Measurements from ENCODE around the gene ADRA2C.

GRCh38 chr4:3807822-3808496, 41.8 kb downstream of the ADRA2C start:
- TF ChIP-seq CTCF (conservative IDR thresholded peaks at IDR 0.05 in 1 of 2, IDR thresholded peaks at IDR 0.05 in 1 of 2; ENCODE audit: extremely low read depth in 1 of 2, insufficient read depth in 1 of 2, low read depth in 1 of 2, low read length in 2 of 2) (no peak), EZH2 (IDR thresholded peaks at IDR 0.05; ENCODE audit: borderline replicate concordance, low read length) (no peak)

Data from mammary epithelial cell (primary cell).